Ovary (tissue), 9 donors: Measurements from ENCODE around the gene PLXNA4. TPM values are rescaled to one million over a fixed set of nuclear protein-coding genes. Genes with fewer than 3 reads are reported as not detected.

Experiments
- DNase-seq, 5 donors: peaks; one replicate each; pipeline ENCODE4 v3.0.0-alpha.2; 2019 to 2020
- H3K27ac ChIP-seq, 2 donors: fragments of 200-600 bp; one replicate each; pipeline versions ENCODE4 v1.5.1 to v1.8.0; 2019 to 2022
- H3K27me3 ChIP-seq: fragments of 200-600 bp; one replicate; pipeline ENCODE4 v1.8.0; 2022
- H3K36me3 ChIP-seq: fragments of 200-600 bp; sonication (generic); one replicate; pipeline ENCODE4 v1.5.1; 2019
- H3K4me1 ChIP-seq: one replicate; pipeline ENCODE4 v1.8.1; 2013; ENCODE audit warnings: mild to moderate bottlenecking, moderate library complexity; ENCODE audit not compliant: insufficient read depth
- H3K4me3 ChIP-seq: fragments of 200-600 bp; sonication (generic); one replicate; pipeline ENCODE4 v1.5.1; 2017
- H3K9me3 ChIP-seq, 2 donors: fragments of 200-600 bp in 1 of 2; sonication (generic) in 1 of 2; one replicate each; pipeline versions ENCODE4 v1.5.1 to v1.8.1; 2013 to 2019; ENCODE audit warnings: mild to moderate bottlenecking in 1 of 2, moderate library complexity in 1 of 2
- EP300 ChIP-seq: sonication (generic); formaldehyde crosslinking; IDR thresholded peaks from one replicate; pipeline ENCODE4 v1.6.1; 2017; ENCODE audit warnings: antibody characterized with exemption
- POLR2A ChIP-seq: fragments of 450-650 bp; IDR thresholded peaks from one replicate; pipeline ENCODE4 v1.6.1; 2017; ENCODE audit warnings: antibody characterized with exemption, mild to moderate bottlenecking, moderate library complexity
- WGBS, 3 donors: extraction: QIAGEN DNeasy Blood & Tissue Kit in 1 of 3; methylation state at CpG; one replicate each; pipeline versions ENCODE4 v1.1.5 to v1.1.7; 2013 to 2017; 5-methylcytosine and 5-hydroxymethylcytosine counted together
- intact Hi-C, 4 donors: fragments of 100-400 bp; cut with DNase I; formaldehyde crosslinking; loops; one replicate each; pipeline versions ENCODE4 v1.11.0 to v1.15.1; 2022 to 2023
- polyA plus RNA-seq, 2 donors: library from polyadenylated mRNA; stranded (reverse); fragments of 200-250 nt in 1 of 2; fragments of 350-450 nt in 1 of 2; fragmentation: Illumina TruSeq in 1 of 2; extraction: RNeasy Lipid Tissue Mini Kit (QIAGEN cat#74804) in 1 of 2; gene quantifications; one replicate each; pipeline ENCODE4 v1.2.3, GENCODE V29; 2013 to 2014
- total RNA-seq, 7 donors: library from RNA; depleted of rRNA in 2 of 7; stranded (reverse); fragments of >200 nt in 2 of 7; fragmentation: NEBNext Ultra II Directional in 3 of 7; extraction: Animal tissue kit (Norgen Biotek cat#: 25700) in 3 of 7; gene quantifications; one replicate each; pipeline versions ENCODE4 v1.1.0 to v1.2.4, GENCODE V29; 2016 to 2023
- TF ChIP-seq, protein P1 (sequence below), 3 donors: fragments of 450-650 bp in 2 of 3; fragments of 200-600 bp in 1 of 3; IDR thresholded peaks; one replicate each; pipeline versions ENCODE4 v1.5.1 to v1.8.0; 2016 to 2022; ENCODE audit warnings: antibody characterized with exemption in 3 of 3, mild to moderate bottlenecking in 1 of 3
- donor health status: DM: no; HTN: no; CAD: no; lungs with moderate emphysema.
- donor health status: DM: no; HTN: no; CAD: no.
- donor health status: Bipolar disorder and iron deficiency.
- donor health status: DM: yes; HTN: yes; CAD: no.
- donor health status: DM: no; HTN: no; CAD: no.
- donor health status: DM: yes; HTN: yes; CAD: no.

PLXNA4 gene
- total and polyA plus RNA-seq, 9 donors, result 5.1 to 39.9 (median 11.4) TPM

DNA sequence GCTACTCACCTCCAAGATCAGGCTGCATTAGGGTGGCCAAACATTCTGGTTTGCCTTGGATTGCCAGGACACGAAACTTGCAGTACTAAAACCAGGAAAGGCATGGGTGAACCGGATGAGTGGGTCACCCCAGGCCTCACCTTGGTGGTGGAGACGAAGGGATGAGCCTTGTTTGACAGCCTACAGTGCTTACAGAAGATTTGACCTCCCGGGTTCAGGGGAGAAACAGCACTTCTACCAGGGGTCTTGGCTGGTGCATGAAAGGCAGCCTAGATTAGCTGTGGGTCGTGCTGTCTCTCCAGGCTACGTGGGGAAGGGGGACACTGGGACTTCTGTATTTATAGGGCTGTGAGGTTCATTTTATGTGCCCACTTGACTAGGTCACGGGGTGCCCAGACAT lies 469.8 kb downstream of the PLXNA4 start:
- no peaks in the 10 kb centered on the region for H3K27me3 ChIP-seq
- H3K36me3 ChIP-seq, result no peaks in the 10 kb centered on the region
- 88 to 93% (median 92%) methylated on average over 7 of the region's 7 CpGs for WGBS, 3 donors
- no peak for DNase-seq
- H3K4me3 ChIP-seq, result no peak overlapping the region
- no peak for TF ChIP-seq EP300
- no peak for TF ChIP-seq POLR2A
- TF ChIP-seq, protein P1, sequence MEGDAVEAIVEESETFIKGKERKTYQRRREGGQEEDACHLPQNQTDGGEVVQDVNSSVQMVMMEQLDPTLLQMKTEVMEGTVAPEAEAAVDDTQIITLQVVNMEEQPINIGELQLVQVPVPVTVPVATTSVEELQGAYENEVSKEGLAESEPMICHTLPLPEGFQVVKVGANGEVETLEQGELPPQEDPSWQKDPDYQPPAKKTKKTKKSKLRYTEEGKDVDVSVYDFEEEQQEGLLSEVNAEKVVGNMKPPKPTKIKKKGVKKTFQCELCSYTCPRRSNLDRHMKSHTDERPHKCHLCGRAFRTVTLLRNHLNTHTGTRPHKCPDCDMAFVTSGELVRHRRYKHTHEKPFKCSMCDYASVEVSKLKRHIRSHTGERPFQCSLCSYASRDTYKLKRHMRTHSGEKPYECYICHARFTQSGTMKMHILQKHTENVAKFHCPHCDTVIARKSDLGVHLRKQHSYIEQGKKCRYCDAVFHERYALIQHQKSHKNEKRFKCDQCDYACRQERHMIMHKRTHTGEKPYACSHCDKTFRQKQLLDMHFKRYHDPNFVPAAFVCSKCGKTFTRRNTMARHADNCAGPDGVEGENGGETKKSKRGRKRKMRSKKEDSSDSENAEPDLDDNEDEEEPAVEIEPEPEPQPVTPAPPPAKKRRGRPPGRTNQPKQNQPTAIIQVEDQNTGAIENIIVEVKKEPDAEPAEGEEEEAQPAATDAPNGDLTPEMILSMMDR (IDR thresholded peaks at IDR 0.05), result no peak
- H3K27ac ChIP-seq, result no peak overlapping the region
- H3K4me1 ChIP-seq, result no peaks in the 10 kb centered on the region
- no peaks in the 10 kb centered on the region for H3K9me3 ChIP-seq
- intact Hi-C loops, result loop anchor here in 1 of 4 donors (10.0 kb wide), 1 partner anchor 158 kb away; no protein-coding TSS in a partner anchor

DNA sequence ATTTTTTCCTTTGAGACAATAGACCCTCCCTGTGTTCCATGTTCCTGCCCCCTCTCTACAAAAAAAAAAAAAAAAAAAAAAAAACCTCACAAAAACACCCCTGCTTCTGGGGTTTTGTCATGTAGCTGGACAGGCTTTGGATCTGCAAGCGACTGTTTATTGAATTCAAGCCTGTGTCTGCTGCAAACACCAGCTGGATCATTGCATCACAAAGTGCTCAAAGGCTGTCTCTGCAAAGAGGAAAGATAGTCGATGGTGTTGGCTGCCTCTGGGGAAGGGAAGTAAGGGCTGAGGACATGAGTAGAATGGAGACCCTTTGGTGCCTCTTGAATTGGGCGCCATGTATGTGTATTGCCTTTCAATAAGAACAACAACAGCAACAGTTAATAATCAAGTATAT lies 471.2 kb downstream of the PLXNA4 start:
- no peak overlapping the region for H3K4me3 ChIP-seq
- H3K36me3 ChIP-seq, result no peaks in the 10 kb centered on the region
- H3K27ac ChIP-seq, result no peak overlapping the region
- 46 to 55% (median 49%) methylated on average over 3 of the region's 3 CpGs for WGBS, 3 donors
- intact Hi-C loops, result loop anchor here in 1 of 4 donors (10.0 kb wide), 1 partner anchor 160 kb away; no protein-coding TSS in a partner anchor
- no peak for DNase-seq
- no peak for TF ChIP-seq EP300
- TF ChIP-seq, protein P1 (IDR thresholded peaks at IDR 0.05), result no peak
- TF ChIP-seq POLR2A, result no peak
- H3K9me3 ChIP-seq, result no peaks in the 10 kb centered on the region
- H3K27me3 ChIP-seq, result no peaks in the 10 kb centered on the region
- H3K4me1 ChIP-seq, result no peaks in the 10 kb centered on the region

DNA sequence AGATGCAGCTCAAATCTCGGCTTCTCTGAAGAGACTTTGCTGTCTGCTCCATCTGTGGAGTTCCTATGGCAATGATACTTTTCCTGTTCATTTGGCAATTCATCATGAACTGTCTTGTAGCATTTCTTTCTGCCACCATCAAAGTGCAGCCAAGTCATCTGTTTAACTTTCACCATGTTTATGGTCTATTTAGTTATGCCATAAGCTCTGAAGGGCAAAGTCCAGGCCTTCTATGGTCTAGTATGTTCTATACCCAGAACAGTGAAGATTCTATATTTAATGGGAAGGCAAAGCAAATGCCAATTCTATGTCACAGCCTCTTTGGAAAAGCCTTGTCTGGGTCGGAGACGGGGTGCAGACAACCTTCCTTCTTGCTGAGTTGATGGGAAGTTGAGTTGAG lies 472.6 kb downstream of the PLXNA4 start:
- no peak for DNase-seq
- Histone ChIP-seq H3K4me3 (no peak overlapping the region), H3K4me1 (no peaks in the 10 kb centered on the region), H3K9me3 (no peaks in the 10 kb centered on the region), H3K27ac (no peak overlapping the region), H3K36me3 (no peaks in the 10 kb centered on the region), H3K27me3 (no peaks in the 10 kb centered on the region)
- intact Hi-C loops, result loop anchor here in 1 of 4 donors (10.0 kb wide), 1 partner anchor 161 kb away; no protein-coding TSS in a partner anchor
- 85 to 93% (median 91%) methylated on average over 3 of the region's 3 CpGs for WGBS, 3 donors
- TF ChIP-seq EP300 (no peak), POLR2A (no peak)
- TF ChIP-seq, protein P1 (IDR thresholded peaks at IDR 0.05), result no peak

DNA sequence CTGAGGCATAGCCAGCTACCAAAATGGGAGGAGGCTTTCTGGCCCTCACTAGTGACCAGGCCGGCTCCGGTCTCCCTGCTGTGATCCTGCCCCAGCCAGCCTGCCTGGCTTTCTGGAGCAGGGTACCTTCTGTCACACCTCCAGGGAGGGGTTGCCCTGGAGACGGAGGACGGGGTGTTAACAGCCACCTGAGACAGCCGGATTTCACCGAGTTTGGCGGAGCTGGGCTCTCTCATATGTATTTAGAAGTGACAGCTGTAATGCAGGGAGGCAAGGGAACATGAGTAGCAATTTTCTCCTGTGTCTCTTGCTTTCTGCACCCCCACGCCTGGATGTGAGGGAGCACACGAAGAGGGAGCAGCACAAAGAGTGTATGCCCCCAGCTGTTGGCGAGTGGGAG lies 473.3 kb downstream of the PLXNA4 start:
- no peak for TF ChIP-seq EP300
- TF ChIP-seq POLR2A, result no peak
- TF ChIP-seq, protein P1 (IDR thresholded peaks at IDR 0.05), result no peak
- no peak for DNase-seq
- Histone ChIP-seq H3K9me3 (no peaks in the 10 kb centered on the region), H3K27ac (no peak overlapping the region), H3K27me3 (no peaks in the 10 kb centered on the region), H3K36me3 (no peaks in the 10 kb centered on the region), H3K4me1 (no peaks in the 10 kb centered on the region), H3K4me3 (no peak overlapping the region)
- 66 to 76% (median 66%) methylated on average over 10 of the region's 10 CpGs for WGBS, 3 donors
- intact Hi-C loops, result loop anchor here in 1 of 4 donors (10.0 kb wide), 1 partner anchor 162 kb away; no protein-coding TSS in a partner anchor
